GM21576 (cell line): ENCODE results near the gene LRBA.

Experiments
- ATAC-seq: cut with Tn5 transposase; IDR thresholded peaks from one replicate; pipeline ENCODE4 v1.9.1; 2021; ENCODE audit warnings: mild to moderate bottlenecking, moderate library complexity; ENCODE audit not compliant: unreplicated experiment

LRBA gene

GRCh38 chr4:150235317-150235716, 779.8 kb downstream of the LRBA start:
- no peak for ATAC-seq

GRCh38 chr4:150234246-150234645, 780.8 kb downstream of the LRBA start:
- no peak for ATAC-seq

GRCh38 chr4:150232029-150232428, 783.1 kb downstream of the LRBA start:
- no peak for ATAC-seq

GRCh38 chr4:150231107-150231770, 783.8 kb downstream of the LRBA start:
- no peak for ATAC-seq

GRCh38 chr4:150230561-150230960, 784.5 kb downstream of the LRBA start:
- ATAC-seq: no peak

GRCh38 chr4:150229520-150229919, 785.6 kb downstream of the LRBA start:
- ATAC-seq: no peak

GRCh38 chr4:150224896-150225591, 790.0 kb downstream of the LRBA start:
- ATAC-seq: no peak

- no peak for ATAC-seq
Measured at GRCh38 chr4:150219841-150220240, 795.2 kb downstream of the LRBA start.

- no peak for ATAC-seq
Measured at GRCh38 chr4:150218447-150218846, 796.6 kb downstream of the LRBA start.

GRCh38 chr4:150217808-150218207, 797.3 kb downstream of the LRBA start:
- no peak for ATAC-seq

- no peak for ATAC-seq
Measured at GRCh38 chr4:150217192-150217591, 797.9 kb downstream of the LRBA start.

- no peak for ATAC-seq
Measured at GRCh38 chr4:150216726-150217125, 798.4 kb downstream of the LRBA start.

- no peak for ATAC-seq
Measured at GRCh38 chr4:150215601-150216000, 799.5 kb downstream of the LRBA start.
